Effector memory CD8-positive, alpha-beta T cell (primary cell): ENCODE results near the gene CYP2F1.
"Not testable (repeated sequence)": the region's sequence is repeated elsewhere in the genome, so short reads cannot be mapped to it uniquely, and the experiment has no call there.

ENCODE experiments used
- ATAC-seq: fragments of 150-1000 bp; cut with Tn5 transposase; replicated peaks from 2 replicates; pipeline ENCODE4 v1.10.0; 2021; ENCODE audit warnings: mild to moderate bottlenecking, moderate library complexity
- DNase-seq, 3 experiments: peaks; one replicate each; pipeline ENCODE4 v3.0.0; 2021
- H3K27ac Mint-ChIP-seq, 2 donors: one replicate each; pipeline ENCODE4 v1.8.0; 2022; ENCODE audit warnings: mild to moderate bottlenecking in 2 of 2, mixed read lengths in 2 of 2, moderate library complexity in 2 of 2
- H3K27me3 Mint-ChIP-seq, 2 donors: one replicate each; pipeline ENCODE4 v1.8.0; 2022; ENCODE audit warnings: mixed read lengths in 2 of 2
- H3K36me3 Mint-ChIP-seq: one replicate; pipeline ENCODE4 v1.8.0; 2022; ENCODE audit warnings: mild to moderate bottlenecking, moderate library complexity, mixed read lengths; ENCODE audit not compliant: insufficient read depth
- H3K4me1 Mint-ChIP-seq, 2 donors: one replicate each; pipeline ENCODE4 v1.8.0; 2022; ENCODE audit warnings: low read depth in 2 of 2, mixed read lengths in 2 of 2
- H3K4me3 Mint-ChIP-seq, 2 donors: one replicate each; pipeline ENCODE4 v1.8.0; 2022; ENCODE audit warnings: mild to moderate bottlenecking in 2 of 2, mixed read lengths in 2 of 2, moderate library complexity in 2 of 2
- H3K9me3 Mint-ChIP-seq, 2 donors: one replicate each; pipeline ENCODE4 v1.8.0; 2022; ENCODE audit warnings: mixed read lengths in 2 of 2
- total RNA-seq, 9 experiments: gene quantifications; one replicate each; lab custom pipeline; 2026; lab: John Stamatoyannopoulos, UW

The CYP2F1 gene, protein sequence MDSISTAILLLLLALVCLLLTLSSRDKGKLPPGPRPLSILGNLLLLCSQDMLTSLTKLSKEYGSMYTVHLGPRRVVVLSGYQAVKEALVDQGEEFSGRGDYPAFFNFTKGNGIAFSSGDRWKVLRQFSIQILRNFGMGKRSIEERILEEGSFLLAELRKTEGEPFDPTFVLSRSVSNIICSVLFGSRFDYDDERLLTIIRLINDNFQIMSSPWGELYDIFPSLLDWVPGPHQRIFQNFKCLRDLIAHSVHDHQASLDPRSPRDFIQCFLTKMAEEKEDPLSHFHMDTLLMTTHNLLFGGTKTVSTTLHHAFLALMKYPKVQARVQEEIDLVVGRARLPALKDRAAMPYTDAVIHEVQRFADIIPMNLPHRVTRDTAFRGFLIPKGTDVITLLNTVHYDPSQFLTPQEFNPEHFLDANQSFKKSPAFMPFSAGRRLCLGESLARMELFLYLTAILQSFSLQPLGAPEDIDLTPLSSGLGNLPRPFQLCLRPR
- 0 to 0.13 (median 0) reads per million in 9 experiments for total RNA-seq

DNA sequence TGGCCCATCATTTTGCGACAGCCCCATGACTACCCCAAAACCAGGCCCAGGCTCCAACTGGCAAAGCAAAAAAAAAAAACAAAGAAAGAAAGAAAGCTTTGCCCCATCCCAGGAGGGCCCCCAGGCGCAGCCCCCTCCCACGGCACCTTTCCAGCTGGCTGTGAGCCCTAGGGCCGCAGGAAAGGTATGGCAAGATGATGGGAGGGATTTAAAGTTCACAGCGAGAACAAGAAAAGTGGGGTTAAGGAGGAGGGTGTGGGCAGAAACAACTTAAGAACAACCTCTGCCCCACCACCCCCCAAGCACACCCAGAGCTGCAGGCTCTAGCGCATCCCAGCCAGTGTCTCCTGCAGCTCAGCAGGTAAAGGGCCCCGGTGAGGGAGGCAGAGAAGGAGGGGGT, at the start of gene CYP2F1:
TSS of gene CYP2F1 (plus strand) at position 301 of the 400 bp plus-strand sequence. CDS start 1,757 bp downstream, outside the sequence.
- ATAC-seq (no peak), DNase-seq (no peak)
- no peaks in the 10 kb centered on the region for H3K27me3 Mint-ChIP-seq
- H3K4me3 Mint-ChIP-seq, result no peak within 1 kb of the TSS
- peaks cover 0 to 7% of the 10 kb centered on the region in 2 donors for H3K4me1 Mint-ChIP-seq
- peaks cover 0 to 1% of the 10 kb centered on the region in 2 donors for H3K9me3 Mint-ChIP-seq
- H3K36me3 Mint-ChIP-seq, result no peaks in the 10 kb centered on the region
- H3K27ac Mint-ChIP-seq, result peak within 1 kb of the TSS in 1 of 2 donors; percentile 5

DNA sequence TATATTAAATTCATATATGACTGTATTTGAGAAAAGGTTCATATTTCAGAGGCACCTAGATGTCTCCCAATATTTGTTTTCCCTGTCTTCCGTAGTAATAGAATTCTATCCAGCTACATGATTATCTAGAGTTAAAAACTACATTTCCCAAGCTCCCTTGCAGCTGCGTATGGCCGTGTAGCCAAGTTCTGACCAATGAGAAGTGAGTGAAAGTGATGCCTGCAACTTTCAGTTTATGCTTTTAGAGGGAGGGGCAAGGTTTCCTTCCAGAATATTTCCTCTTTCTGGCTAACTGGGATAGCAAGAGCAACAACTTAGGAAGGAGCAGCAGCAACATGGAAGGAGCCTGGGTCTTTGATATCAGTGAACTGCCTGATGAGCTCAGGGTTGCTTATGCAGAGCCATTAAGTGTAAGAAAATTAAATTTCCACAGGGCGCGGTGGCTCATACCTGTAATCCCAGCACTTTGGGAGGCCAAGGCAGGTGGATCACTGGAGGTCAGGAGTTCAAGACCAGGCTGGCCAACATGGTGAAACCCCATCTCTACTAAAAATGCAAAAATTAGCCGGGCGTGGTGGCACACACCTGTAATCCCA, 49.2 kb upstream of the CYP2F1 start:
- H3K27me3 Mint-ChIP-seq, result peaks cover 28 to 39% of the 10 kb centered on the region in 2 donors
- H3K9me3 Mint-ChIP-seq, result no peaks in the 10 kb centered on the region
- no peaks in the 10 kb centered on the region for H3K36me3 Mint-ChIP-seq
- H3K27ac Mint-ChIP-seq, result no peak overlapping the region
- ATAC-seq (no peak), DNase-seq (no peak)
- H3K4me1 Mint-ChIP-seq, result peaks cover 0 to 2% of the 10 kb centered on the region in 2 donors
- H3K4me3 Mint-ChIP-seq, result no peak overlapping the region

DNA sequence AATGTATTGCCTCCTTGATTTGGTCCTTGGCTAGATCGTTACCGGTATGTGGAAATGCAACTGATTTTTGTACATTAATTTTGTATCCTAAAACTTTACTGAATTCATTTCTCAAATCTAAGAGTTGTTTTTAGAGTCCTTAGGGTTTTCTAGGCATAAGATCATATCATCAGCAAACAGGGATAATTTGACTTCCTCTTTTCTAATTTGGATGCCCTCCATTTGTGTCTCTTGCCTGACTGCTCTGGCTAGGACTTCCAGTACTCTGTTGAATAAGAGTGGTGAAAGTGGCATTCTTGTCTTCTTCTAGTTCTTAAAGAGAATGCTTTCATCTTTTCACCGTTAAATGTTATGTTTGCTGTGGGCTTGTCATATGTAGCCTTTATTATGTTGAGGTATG, 37.9 kb upstream of the CYP2F1 start:
- H3K4me3 Mint-ChIP-seq, result no peak overlapping the region
- no peak for DNase-seq
- H3K36me3 Mint-ChIP-seq, result no peaks in the 10 kb centered on the region
- peaks cover 3 to 9% of the 10 kb centered on the region in 2 donors for H3K9me3 Mint-ChIP-seq
- peaks cover 39 to 73% of the 10 kb centered on the region in 2 donors for H3K27me3 Mint-ChIP-seq
- no peaks in the 10 kb centered on the region for H3K4me1 Mint-ChIP-seq
- no peak for ATAC-seq
- no peak overlapping the region for H3K27ac Mint-ChIP-seq

DNA sequence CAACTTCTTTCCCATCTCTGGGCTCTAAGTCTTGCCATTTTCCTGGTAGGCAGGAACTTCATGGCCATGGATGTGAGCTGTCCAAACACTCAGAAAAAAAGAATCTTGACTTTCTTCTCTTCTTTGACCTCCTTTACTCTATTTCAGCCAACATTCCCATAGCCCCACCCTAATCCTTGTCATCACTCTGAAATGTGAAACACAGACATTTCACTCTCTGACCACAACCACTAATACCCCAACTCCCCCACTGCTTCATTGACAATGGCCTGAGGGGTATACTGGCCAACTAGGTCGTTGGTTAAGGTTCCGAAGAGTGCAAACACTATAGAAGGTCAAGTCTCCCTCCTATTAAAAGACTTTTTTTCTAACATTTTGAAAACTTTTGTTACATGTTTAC, 30.7 kb upstream of the CYP2F1 start:
- DNase-seq (no peak), ATAC-seq (no peak)
- H3K4me1 Mint-ChIP-seq, result no peaks in the 10 kb centered on the region
- H3K27ac Mint-ChIP-seq, result no peak overlapping the region
- H3K36me3 Mint-ChIP-seq, result peaks cover 6% of the 10 kb centered on the region
- peaks cover 3 to 9% of the 10 kb centered on the region in 2 donors for H3K9me3 Mint-ChIP-seq
- H3K4me3 Mint-ChIP-seq, result no peak overlapping the region
- peaks cover 62 to 95% of the 10 kb centered on the region in 2 donors for H3K27me3 Mint-ChIP-seq

DNA sequence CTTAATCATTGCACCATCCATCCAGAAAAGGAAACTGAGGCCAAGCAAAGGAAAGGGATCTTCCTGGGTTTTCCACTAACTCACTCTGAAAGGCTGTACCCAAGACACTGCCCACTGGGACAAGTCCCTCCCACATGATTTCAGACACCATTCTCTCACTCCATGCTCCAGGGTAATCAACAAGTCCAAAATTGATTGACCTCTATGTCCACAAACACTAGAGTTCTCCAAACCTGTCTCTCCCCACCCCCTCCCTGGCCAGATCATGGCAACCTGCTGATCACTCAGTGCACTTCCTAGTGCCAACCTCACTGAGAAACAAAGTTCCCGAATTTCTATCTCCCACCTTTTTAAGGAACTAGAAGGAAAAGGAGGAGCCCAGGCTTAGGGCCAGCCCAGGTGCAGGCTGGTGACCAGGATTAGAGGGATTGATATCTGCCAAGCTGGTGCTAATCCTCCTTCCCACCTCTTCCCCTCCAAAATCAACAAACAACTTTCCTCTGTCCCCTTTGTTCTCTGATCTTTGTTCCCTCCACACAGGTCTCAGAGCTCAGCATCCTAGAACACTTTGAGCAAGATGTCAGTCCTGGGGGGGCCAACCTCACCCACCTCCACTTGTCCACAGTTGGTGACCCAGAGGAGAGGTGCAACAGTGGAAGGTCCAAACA, 28.4 kb upstream of the CYP2F1 start:
- H3K9me3 Mint-ChIP-seq, result no peaks in the 10 kb centered on the region
- H3K4me1 Mint-ChIP-seq, result peaks cover 7 to 9% of the 10 kb centered on the region in 2 donors
- ATAC-seq (no peak), DNase-seq (no peak)
- H3K27me3 Mint-ChIP-seq, result peaks cover 71 to 96% of the 10 kb centered on the region in 2 donors
- H3K4me3 Mint-ChIP-seq, result no peak overlapping the region
- H3K36me3 Mint-ChIP-seq, result peaks cover 23% of the 10 kb centered on the region
- no peak overlapping the region for H3K27ac Mint-ChIP-seq

DNA sequence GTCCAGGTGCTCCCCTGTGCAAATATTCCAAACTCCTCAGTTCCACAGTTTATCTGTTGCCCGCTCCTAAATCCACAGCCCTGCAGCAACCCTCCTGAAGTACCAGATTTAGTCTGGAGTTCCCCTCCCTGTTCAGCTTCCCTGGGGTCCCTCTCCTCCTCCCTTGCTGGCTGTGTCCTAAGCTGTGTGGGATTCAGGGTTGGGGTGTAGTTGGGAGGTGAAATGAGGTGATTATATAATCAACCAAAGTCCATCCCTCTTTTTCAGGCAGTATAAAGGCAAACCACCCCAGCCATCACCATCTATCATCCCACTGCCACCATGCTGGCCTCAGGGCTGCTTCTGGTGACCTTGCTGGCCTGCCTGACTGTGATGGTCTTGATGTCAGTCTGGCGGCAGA, 26.1 kb upstream of the CYP2F1 start, which contains the start of gene CYP2A13:
TSS of gene CYP2A13 (plus strand) at position 301 of the 400 bp plus-strand sequence. CDS start at position 322, 21 bp downstream.
- H3K27me3 Mint-ChIP-seq, result peaks cover 75 to 97% of the 10 kb centered on the region in 2 donors
- peak within 1 kb of the TSS; percentile 21 to 40 for H3K4me3 Mint-ChIP-seq
- peaks cover 7 to 9% of the 10 kb centered on the region in 2 donors for H3K4me1 Mint-ChIP-seq
- no peak for DNase-seq
- ATAC-seq, result no peak
- peaks cover 20% of the 10 kb centered on the region for H3K36me3 Mint-ChIP-seq
- no peaks in the 10 kb centered on the region for H3K9me3 Mint-ChIP-seq
- peak within 1 kb of the TSS in 1 of 2 donors; percentile 26 for H3K27ac Mint-ChIP-seq

DNA sequence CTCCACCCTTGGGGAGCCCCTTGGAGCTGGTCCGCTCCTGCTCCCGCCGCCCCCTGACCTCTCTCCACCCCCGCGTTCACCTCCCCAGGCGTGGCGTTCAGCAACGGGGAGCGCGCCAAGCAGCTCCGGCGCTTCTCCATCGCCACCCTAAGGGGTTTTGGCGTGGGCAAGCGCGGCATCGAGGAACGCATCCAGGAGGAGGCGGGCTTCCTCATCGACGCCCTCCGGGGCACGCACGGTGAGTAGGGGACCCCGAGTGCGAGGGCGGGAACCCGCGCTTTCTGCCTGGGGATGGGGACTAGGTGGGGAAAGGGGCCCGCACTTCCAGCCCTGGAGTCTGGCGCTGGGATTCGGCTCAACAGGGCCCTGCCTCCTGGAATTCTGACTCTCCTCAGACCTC, 24.3 kb upstream of the CYP2F1 start:
- Mint-ChIP-seq H3K36me3 (peaks cover 17% of the 10 kb centered on the region), H3K4me1 (peaks cover 7 to 9% of the 10 kb centered on the region in 2 donors), H3K27me3 (peaks cover 84 to 100% of the 10 kb centered on the region in 2 donors), H3K27ac (peak overlapping the region; percentile 26 to 85), H3K9me3 (no peaks in the 10 kb centered on the region), H3K4me3 (peak overlapping the region; percentile 21 to 40)
- ATAC-seq, result no peak
- DNase-seq, result peak in 1 of 3 experiments; percentile 16

DNA sequence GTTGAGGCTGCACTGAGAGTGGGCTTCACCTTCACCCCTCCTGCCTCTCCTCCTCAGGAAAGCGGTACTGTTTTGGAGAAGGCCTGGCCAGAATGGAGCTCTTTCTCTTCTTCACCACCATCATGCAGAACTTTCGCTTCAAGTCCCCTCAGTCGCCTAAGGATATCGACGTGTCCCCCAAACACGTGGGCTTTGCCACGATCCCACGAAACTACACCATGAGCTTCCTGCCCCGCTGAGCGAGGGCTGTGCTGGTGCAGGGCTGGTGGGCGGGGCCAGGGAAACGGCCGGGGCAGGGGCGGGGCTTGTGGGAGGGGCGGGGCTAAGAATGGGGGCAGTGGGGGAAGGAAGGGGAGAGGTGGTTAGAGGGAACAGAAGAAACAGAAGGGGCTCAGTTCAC, 18.5 kb upstream of the CYP2F1 start:
- Mint-ChIP-seq H3K27ac (no peak overlapping the region), H3K9me3 (no peaks in the 10 kb centered on the region)

DNA sequence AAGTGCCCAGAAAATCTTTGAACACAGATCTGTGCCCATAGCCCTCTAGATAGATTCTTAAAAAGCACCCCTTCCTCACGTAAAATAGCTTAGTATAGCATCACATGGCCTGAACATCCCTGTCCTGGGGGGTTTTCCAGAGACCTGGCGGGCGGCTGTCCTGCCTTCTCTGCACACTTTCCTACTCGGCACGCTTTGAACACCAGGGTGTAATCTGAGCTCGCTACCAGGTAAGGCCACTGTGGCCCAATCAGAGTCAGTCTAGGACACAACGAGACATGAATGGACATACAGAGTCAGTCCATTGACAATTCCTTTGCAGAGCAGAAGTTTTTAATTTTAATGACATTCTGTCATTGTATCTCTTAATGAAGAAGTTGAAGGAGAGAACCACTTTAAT, 17.9 kb upstream of the CYP2F1 start:
- Mint-ChIP-seq H3K4me3 (no peak overlapping the region), H3K27ac (no peak overlapping the region), H3K4me1 (peaks cover 2 to 7% of the 10 kb centered on the region in 2 donors), H3K36me3 (no peaks in the 10 kb centered on the region), H3K9me3 (peaks cover 0 to 6% of the 10 kb centered on the region in 2 donors), H3K27me3 (peaks cover 34 to 88% of the 10 kb centered on the region in 2 donors)
- DNase-seq (no peak), ATAC-seq (no peak)

More for the DNA sequence above, 18.5 kb upstream of the CYP2F1 start:
- DNase-seq, result no peak
- Mint-ChIP-seq H3K27me3 (peaks cover 41 to 88% of the 10 kb centered on the region in 2 donors), H3K4me3 (no peak overlapping the region), H3K4me1 (peaks cover 2 to 7% of the 10 kb centered on the region in 2 donors), H3K36me3 (peaks cover 2% of the 10 kb centered on the region)
- ATAC-seq, result peak; percentile 78

DNA sequence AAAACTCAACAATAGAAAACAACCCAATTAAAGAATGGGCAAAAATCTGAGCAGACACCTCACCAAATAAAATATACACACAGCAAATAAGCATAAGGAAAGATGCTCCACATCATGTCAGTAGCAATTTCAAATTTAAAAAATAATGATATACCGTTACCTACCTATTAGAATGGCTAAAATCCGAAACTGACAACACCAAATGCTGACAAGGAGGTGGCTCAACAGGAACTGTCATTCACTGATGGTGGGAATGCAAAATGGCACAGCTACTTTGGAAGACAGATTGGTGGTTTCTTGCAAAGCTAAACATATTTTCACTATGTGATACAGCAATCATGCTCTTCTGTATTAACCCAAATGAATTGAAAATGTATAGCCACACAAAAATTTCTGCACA, 16.9 kb upstream of the CYP2F1 start:
- no peak for ATAC-seq
- peaks cover 27 to 88% of the 10 kb centered on the region in 2 donors for H3K27me3 Mint-ChIP-seq

DNA sequence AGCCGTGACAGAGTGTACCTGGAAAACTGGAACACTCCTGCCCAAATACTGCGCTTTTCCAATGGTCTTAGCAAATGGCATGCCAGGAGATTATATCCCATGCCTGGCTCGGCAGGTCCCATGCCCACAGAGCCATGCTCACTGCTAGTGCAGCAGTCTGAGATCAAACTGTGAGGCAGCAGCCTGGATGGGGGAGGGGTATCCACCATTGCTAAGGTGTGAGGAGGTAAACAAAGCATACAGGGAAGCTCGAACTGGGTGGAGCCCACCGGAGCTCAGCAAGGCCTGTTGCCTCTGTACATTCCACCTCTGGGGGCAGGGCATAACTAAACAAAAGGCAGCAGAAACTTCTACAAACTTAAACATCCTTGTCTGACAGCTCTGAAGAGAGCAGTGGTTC, 15.5 kb upstream of the CYP2F1 start:
- ATAC-seq (no peak), DNase-seq (no peak)
- peaks cover 16 to 76% of the 10 kb centered on the region in 2 donors for H3K27me3 Mint-ChIP-seq
- H3K4me3 Mint-ChIP-seq, result no peak overlapping the region
- peaks cover 2 to 17% of the 10 kb centered on the region in 2 donors for H3K9me3 Mint-ChIP-seq
- peaks cover 2 to 7% of the 10 kb centered on the region in 2 donors for H3K4me1 Mint-ChIP-seq
- no peaks in the 10 kb centered on the region for H3K36me3 Mint-ChIP-seq
- no peak overlapping the region for H3K27ac Mint-ChIP-seq

More for the DNA sequence above, 16.9 kb upstream of the CYP2F1 start:
- H3K9me3 Mint-ChIP-seq, result peaks cover 2 to 14% of the 10 kb centered on the region in 2 donors
- DNase-seq, result no peak
- peaks cover 2 to 7% of the 10 kb centered on the region in 2 donors for H3K4me1 Mint-ChIP-seq
- no peak overlapping the region for H3K27ac Mint-ChIP-seq
- H3K36me3 Mint-ChIP-seq, result no peaks in the 10 kb centered on the region
- H3K4me3 Mint-ChIP-seq, result no peak overlapping the region

DNA sequence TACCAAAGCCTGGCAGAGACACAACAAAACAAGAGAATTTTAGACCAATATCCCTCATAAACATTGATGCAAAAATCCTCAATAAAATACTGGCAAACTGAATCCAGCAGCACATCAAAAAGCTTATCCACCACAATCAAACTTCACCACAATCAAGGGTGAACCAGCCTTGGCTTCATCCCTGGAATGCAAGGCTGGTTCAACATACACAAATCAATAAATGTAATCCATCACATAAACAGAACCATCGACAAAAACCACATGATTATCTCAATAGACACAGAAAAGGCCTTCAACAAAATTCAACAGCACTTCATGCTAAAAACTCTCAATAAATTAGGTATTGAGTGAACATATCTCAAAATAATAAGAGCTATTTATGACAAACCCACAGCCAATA, 12.0 kb upstream of the CYP2F1 start:
- H3K36me3 Mint-ChIP-seq, H3K4me3 Mint-ChIP-seq, ATAC-seq, DNase-seq, H3K4me1 Mint-ChIP-seq, H3K27ac Mint-ChIP-seq: not testable (repeated sequence)
- peaks cover 9 to 60% of the 10 kb centered on the region in 2 donors for H3K27me3 Mint-ChIP-seq
- peaks cover 2 to 17% of the 10 kb centered on the region in 2 donors for H3K9me3 Mint-ChIP-seq

DNA sequence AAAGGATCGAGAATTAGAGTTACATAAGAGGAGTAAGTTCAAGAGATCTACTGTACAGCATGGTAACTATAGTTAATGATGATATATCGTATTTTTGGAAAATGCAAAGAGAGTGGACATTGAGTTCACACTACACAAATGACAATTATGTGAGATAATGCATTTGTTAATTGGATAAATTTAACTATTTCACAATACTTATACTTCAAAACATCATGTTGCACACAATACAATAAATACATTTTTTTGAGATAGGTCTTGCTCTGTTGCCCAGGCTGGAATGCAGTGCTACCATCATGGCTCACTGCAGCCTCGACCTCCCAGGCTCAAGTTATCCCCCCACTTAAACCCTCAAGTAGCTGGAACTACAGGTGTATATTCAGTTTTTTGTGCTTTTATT, 8.1 kb upstream of the CYP2F1 start:
- peaks cover 2 to 13% of the 10 kb centered on the region in 2 donors for H3K9me3 Mint-ChIP-seq
- DNase-seq (no peak), ATAC-seq (no peak)
- H3K4me1 Mint-ChIP-seq, result no peaks in the 10 kb centered on the region
- H3K4me3 Mint-ChIP-seq, result no peak overlapping the region
- H3K36me3 Mint-ChIP-seq, result no peaks in the 10 kb centered on the region
- H3K27me3 Mint-ChIP-seq, result peaks cover 9 to 28% of the 10 kb centered on the region in 2 donors
- no peak overlapping the region for H3K27ac Mint-ChIP-seq
